Measurements from ENCODE around the gene RFWD3. TPM values are rescaled to one million over a fixed set of nuclear protein-coding genes. Genes with fewer than 3 reads are reported as not detected.
A peak's percentile ranks its signal among the peaks of the same experiment; 100 is the strongest.

Gene RFWD3
- total and polyA plus RNA-seq, 2 donors from 2014 or later: 5.8 to 26.0 TPM

DNA sequence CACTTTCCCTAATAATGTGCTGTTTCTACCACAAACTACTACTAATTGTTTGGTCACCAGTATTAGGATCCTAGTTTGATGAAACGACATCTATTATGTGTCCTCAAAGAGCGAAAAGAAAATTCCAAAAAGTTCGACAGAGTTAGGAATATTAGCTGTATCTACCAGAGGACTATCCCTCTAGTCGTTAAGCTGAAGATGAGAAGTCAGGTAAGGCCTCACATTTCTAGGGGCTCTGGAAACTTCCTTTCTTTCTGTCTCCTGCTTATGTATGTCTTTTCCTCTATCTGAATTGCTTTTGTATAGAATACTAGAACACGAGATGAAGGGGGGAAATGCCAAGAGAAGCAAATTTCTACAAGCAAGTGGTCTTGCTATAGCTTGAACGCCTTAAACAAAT lies 61.3 kb downstream of the RFWD3 start:
- Histone ChIP-seq H3K4me1 (ENCODE audit: control insufficient read depth in 2 of 3, insufficient read depth in 2 of 3, low read depth in 1 of 3, low read length in 3 of 3) (peaks cover 0 to 11% (median 5%) of the 10 kb centered on the region in 3 donors), H3K27ac (ENCODE audit: low read depth in 2 of 2, low read length in 2 of 2) (no peak overlapping the region), H3K9me3 (ENCODE audit: control insufficient read depth in 2 of 3, insufficient read depth in 1 of 3, low read length in 3 of 3) (no peaks in the 10 kb centered on the region), H3K27me3 (ENCODE audit: control insufficient read depth, insufficient read depth, low read length) (no peaks in the 10 kb centered on the region), H3K9ac (ENCODE audit: low read length in 3 of 3) (peak overlapping the region; percentile 58 to 93 (median 83)), H3K4me3 (ENCODE audit: low read length in 3 of 3) (peak overlapping the region; percentile 83 to 87 (median 86)), H3K36me3 (ENCODE audit: control insufficient read depth in 2 of 3, insufficient read depth in 3 of 3, low read length in 3 of 3) (no peaks in the 10 kb centered on the region)
- FAIRE-seq: no peak
- intact Hi-C loops (cut with DNase I): no loop called here
- no peak for DNase-seq
- TF ChIP-seq, protein P1, sequence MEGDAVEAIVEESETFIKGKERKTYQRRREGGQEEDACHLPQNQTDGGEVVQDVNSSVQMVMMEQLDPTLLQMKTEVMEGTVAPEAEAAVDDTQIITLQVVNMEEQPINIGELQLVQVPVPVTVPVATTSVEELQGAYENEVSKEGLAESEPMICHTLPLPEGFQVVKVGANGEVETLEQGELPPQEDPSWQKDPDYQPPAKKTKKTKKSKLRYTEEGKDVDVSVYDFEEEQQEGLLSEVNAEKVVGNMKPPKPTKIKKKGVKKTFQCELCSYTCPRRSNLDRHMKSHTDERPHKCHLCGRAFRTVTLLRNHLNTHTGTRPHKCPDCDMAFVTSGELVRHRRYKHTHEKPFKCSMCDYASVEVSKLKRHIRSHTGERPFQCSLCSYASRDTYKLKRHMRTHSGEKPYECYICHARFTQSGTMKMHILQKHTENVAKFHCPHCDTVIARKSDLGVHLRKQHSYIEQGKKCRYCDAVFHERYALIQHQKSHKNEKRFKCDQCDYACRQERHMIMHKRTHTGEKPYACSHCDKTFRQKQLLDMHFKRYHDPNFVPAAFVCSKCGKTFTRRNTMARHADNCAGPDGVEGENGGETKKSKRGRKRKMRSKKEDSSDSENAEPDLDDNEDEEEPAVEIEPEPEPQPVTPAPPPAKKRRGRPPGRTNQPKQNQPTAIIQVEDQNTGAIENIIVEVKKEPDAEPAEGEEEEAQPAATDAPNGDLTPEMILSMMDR (IDR thresholded peaks at IDR 0.05; ENCODE audit: borderline replicate concordance, extremely low read depth, insufficient read depth): no peak

DNA sequence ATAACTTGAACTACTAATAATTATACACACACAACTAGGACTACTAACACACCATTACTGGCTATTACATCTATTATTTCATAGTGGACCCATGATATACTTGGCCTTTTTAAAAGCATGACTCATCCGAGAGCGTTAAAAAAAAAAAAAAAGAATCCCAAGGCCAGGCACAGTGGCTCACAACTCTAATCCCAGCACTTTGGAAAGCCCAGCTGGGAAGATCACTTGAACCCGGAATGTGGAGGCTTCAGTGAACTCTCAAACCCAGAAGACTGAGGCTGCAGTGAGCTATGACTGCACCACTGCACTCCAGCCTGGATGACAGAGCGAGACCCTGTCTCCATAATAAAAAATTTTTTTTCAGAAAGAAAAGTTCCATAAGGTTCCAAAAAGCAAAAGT lies 62.8 kb downstream of the RFWD3 start:
- TF ChIP-seq, protein P1 (IDR thresholded peaks at IDR 0.05; ENCODE audit: borderline replicate concordance, extremely low read depth, insufficient read depth): no peak
- Histone ChIP-seq H3K27me3 (ENCODE audit: control insufficient read depth, insufficient read depth, low read length) (no peaks in the 10 kb centered on the region), H3K27ac (ENCODE audit: low read depth in 2 of 2, low read length in 2 of 2) (no peak overlapping the region), H3K9me3 (ENCODE audit: control insufficient read depth in 2 of 3, insufficient read depth in 1 of 3, low read length in 3 of 3) (no peaks in the 10 kb centered on the region), H3K9ac (ENCODE audit: low read length in 3 of 3) (no peak overlapping the region), H3K36me3 (ENCODE audit: control insufficient read depth in 2 of 3, insufficient read depth in 3 of 3, low read length in 3 of 3) (no peaks in the 10 kb centered on the region), H3K4me3 (ENCODE audit: low read length in 3 of 3) (peak overlapping the region in 1 of 3 donors; percentile 86), H3K4me1 (ENCODE audit: control insufficient read depth in 2 of 3, insufficient read depth in 2 of 3, low read depth in 1 of 3, low read length in 3 of 3) (peaks cover 0 to 11% (median 5%) of the 10 kb centered on the region in 3 donors)
- intact Hi-C loops (cut with DNase I): no loop called here
- FAIRE-seq (no peak), DNase-seq (no peak)

DNA sequence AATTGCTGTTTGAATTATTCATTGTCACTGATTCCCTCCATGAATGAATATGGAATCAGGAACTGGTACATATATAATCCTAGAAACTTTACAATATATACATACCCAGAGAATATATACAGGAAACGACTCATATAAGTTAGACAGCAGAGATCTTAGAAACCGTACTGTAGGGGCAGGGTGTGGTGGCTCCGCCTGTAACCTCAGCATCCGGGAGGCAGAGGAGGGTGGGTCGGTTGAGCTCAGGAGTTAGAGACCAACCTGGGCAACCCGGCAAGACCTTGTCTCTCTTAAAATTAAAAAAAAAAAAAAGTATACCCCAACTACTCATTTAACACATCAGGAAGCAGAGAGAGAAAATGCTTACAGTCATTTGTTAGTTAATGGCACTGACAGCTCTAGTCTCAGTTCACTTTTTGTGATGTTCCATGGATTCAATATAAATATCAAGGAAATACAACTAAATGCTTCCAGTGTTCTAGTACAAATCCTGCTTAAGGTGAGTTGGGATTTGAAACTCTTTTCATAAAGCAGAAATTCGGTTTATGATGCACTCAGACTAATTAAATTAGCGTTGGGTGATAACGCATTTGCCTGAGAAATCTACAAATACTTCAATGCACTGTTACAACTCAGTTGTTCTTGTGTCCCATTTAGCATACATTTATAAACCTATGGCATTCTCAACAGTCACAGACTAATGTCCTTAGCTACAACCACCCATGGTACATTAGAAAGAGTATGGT lies 65.4 kb downstream of the RFWD3 start:
- FAIRE-seq (no peak), DNase-seq (no peak)
- TF ChIP-seq, protein P1 (IDR thresholded peaks at IDR 0.05; ENCODE audit: borderline replicate concordance, extremely low read depth, insufficient read depth): no peak
- Histone ChIP-seq H3K27ac (ENCODE audit: low read depth in 2 of 2, low read length in 2 of 2) (no peak overlapping the region), H3K9me3 (ENCODE audit: control insufficient read depth in 2 of 3, insufficient read depth in 1 of 3, low read length in 3 of 3) (no peaks in the 10 kb centered on the region), H3K27me3 (ENCODE audit: control insufficient read depth, insufficient read depth, low read length) (no peaks in the 10 kb centered on the region), H3K9ac (ENCODE audit: low read length in 3 of 3) (no peak overlapping the region), H3K36me3 (ENCODE audit: control insufficient read depth in 2 of 3, insufficient read depth in 3 of 3, low read length in 3 of 3) (no peaks in the 10 kb centered on the region), H3K4me1 (ENCODE audit: control insufficient read depth in 2 of 3, insufficient read depth in 2 of 3, low read depth in 1 of 3, low read length in 3 of 3) (peaks cover 0 to 8% (median 0%) of the 10 kb centered on the region in 3 donors), H3K4me3 (ENCODE audit: low read length in 3 of 3) (no peak overlapping the region)
- intact Hi-C loops (cut with DNase I): no loop called here
